ENCODE data around the gene DDX21.

Gene DDX21

GRCh38 chr10:69014171-69014570 lies 58.2 kb downstream of the DDX21 start:
- no peaks in the 10 kb centered on the region for H3K79me2 ChIP-seq (ENCODE audit: insufficient read depth, low read depth)
- no peak overlapping the region for H2AFZ ChIP-seq (ENCODE audit: low read depth)
- no peaks in the 10 kb centered on the region for H3K4me1 ChIP-seq (ENCODE audit: low read depth, poor library complexity, severe bottlenecking)
- H3K4me3 ChIP-seq (IDR thresholded peaks at IDR 0.05; ENCODE audit: insufficient read depth, low read depth, low read length): no peak overlapping the region
- no peaks in the 10 kb centered on the region for H3K36me3 ChIP-seq (ENCODE audit: insufficient read depth)
- no peak overlapping the region for H3K4me2 ChIP-seq
- no peaks in the 10 kb centered on the region for H4K20me1 ChIP-seq (ENCODE audit: insufficient read depth)
- no peak overlapping the region for H3K27ac ChIP-seq
- H3K27me3 ChIP-seq (ENCODE audit: insufficient read depth, low read depth): no peaks in the 10 kb centered on the region
- TF ChIP-seq CTCF (conservative IDR thresholded peaks at IDR 0.05; ENCODE audit: low read depth, low read length): no peak
- H3K9ac ChIP-seq: no peak overlapping the region

GRCh38 chr10:69018613-69019012 lies 62.6 kb downstream of the DDX21 start:
- H3K27ac ChIP-seq: no peak overlapping the region
- no peaks in the 10 kb centered on the region for H4K20me1 ChIP-seq (ENCODE audit: insufficient read depth)
- H3K4me2 ChIP-seq: no peak overlapping the region
- H3K4me3 ChIP-seq (IDR thresholded peaks at IDR 0.05; ENCODE audit: insufficient read depth, low read depth, low read length): no peak overlapping the region
- H2AFZ ChIP-seq (ENCODE audit: low read depth): no peak overlapping the region
- H3K36me3 ChIP-seq (ENCODE audit: insufficient read depth): no peaks in the 10 kb centered on the region
- no peaks in the 10 kb centered on the region for H3K79me2 ChIP-seq (ENCODE audit: insufficient read depth, low read depth)
- H3K27me3 ChIP-seq (ENCODE audit: insufficient read depth, low read depth): no peaks in the 10 kb centered on the region
- no peak for TF ChIP-seq CTCF (conservative IDR thresholded peaks at IDR 0.05; ENCODE audit: low read depth, low read length)
- no peaks in the 10 kb centered on the region for H3K4me1 ChIP-seq (ENCODE audit: low read depth, poor library complexity, severe bottlenecking)
- no peak overlapping the region for H3K9ac ChIP-seq

GRCh38 chr10:69022611-69023010 lies 66.6 kb downstream of the DDX21 start:
- Histone ChIP-seq H3K4me2 (no peak overlapping the region), H3K36me3 (ENCODE audit: insufficient read depth) (no peaks in the 10 kb centered on the region), H3K4me1 (ENCODE audit: low read depth, poor library complexity, severe bottlenecking) (no peaks in the 10 kb centered on the region), H3K27me3 (ENCODE audit: insufficient read depth, low read depth) (no peaks in the 10 kb centered on the region), H2AFZ (ENCODE audit: low read depth) (no peak overlapping the region), H3K4me3 (IDR thresholded peaks at IDR 0.05; ENCODE audit: insufficient read depth, low read depth, low read length) (no peak overlapping the region), H3K79me2 (ENCODE audit: insufficient read depth, low read depth) (no peaks in the 10 kb centered on the region), H4K20me1 (ENCODE audit: insufficient read depth) (no peaks in the 10 kb centered on the region), H3K27ac (no peak overlapping the region), H3K9ac (no peak overlapping the region)
- TF ChIP-seq CTCF (conservative IDR thresholded peaks at IDR 0.05; ENCODE audit: low read depth, low read length): no peak

GRCh38 chr10:69025370-69025896 lies 69.5 kb downstream of the DDX21 start:
- TF ChIP-seq CTCF (conservative IDR thresholded peaks at IDR 0.05; ENCODE audit: low read depth, low read length): no peak
- Histone ChIP-seq H4K20me1 (ENCODE audit: insufficient read depth) (no peaks in the 10 kb centered on the region), H3K27ac (no peak overlapping the region), H2AFZ (ENCODE audit: low read depth) (no peak overlapping the region), H3K79me2 (ENCODE audit: insufficient read depth, low read depth) (no peaks in the 10 kb centered on the region), H3K36me3 (ENCODE audit: insufficient read depth) (no peaks in the 10 kb centered on the region), H3K27me3 (ENCODE audit: insufficient read depth, low read depth) (no peaks in the 10 kb centered on the region), H3K4me1 (ENCODE audit: low read depth, poor library complexity, severe bottlenecking) (no peaks in the 10 kb centered on the region), H3K9ac (no peak overlapping the region), H3K4me2 (no peak overlapping the region), H3K4me3 (IDR thresholded peaks at IDR 0.05; ENCODE audit: insufficient read depth, low read depth, low read length) (no peak overlapping the region)
